Measurements from ENCODE around the gene UPF2.

DNA sequence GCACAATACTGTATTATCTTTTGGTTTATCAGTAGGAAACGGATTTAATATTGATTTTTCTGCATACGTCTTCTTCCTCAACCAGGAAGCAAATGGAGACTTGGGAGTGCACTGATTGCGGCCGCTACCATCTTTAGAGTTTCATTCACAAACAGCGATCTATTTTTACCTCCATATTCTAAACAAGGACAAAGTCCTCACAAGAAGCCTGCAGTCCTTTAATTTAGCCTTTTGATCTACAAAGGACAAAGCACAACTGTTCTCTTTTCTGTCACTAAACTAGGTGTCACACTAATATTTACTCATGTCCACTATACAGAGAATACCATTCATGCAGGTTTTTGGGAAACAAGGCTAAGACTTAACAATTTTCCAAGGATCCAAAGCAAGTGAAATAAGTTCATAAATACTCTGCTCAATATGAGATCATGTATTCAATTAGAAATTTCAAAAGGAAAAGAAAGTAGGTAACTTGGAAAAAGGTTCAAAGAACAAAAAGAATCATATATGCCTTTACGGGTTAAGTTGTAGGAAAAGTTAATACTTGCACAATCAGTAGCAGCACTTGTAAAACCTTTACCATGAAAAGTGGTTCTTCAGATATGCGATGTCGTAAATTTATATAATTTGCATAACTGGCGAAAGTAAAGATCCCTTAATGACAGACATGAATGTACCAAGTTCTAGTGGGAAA is 92.1 kb downstream of the UPF2 start:
- TF ChIP-seq, protein P1, sequence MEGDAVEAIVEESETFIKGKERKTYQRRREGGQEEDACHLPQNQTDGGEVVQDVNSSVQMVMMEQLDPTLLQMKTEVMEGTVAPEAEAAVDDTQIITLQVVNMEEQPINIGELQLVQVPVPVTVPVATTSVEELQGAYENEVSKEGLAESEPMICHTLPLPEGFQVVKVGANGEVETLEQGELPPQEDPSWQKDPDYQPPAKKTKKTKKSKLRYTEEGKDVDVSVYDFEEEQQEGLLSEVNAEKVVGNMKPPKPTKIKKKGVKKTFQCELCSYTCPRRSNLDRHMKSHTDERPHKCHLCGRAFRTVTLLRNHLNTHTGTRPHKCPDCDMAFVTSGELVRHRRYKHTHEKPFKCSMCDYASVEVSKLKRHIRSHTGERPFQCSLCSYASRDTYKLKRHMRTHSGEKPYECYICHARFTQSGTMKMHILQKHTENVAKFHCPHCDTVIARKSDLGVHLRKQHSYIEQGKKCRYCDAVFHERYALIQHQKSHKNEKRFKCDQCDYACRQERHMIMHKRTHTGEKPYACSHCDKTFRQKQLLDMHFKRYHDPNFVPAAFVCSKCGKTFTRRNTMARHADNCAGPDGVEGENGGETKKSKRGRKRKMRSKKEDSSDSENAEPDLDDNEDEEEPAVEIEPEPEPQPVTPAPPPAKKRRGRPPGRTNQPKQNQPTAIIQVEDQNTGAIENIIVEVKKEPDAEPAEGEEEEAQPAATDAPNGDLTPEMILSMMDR (IDR thresholded peaks at IDR 0.05; ENCODE audit: low read depth, low read length), result no peak
- TF ChIP-seq, protein P2, sequence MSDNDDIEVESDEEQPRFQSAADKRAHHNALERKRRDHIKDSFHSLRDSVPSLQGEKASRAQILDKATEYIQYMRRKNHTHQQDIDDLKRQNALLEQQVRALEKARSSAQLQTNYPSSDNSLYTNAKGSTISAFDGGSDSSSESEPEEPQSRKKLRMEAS (IDR thresholded peaks at IDR 0.05; ENCODE audit: low read depth, low read length), result no peak
- no peak for TF ChIP-seq POLR2A (IDR thresholded peaks at IDR 0.05; ENCODE audit: extremely low read depth, insufficient read length)

All from NB4 (cell line).